HCT116 (cell line): Measurements from ENCODE around the gene LEAP2.

Experiments used
- CTCF ChIP-seq, 3 experiments: fragments of 200-600 bp in 1 of 3; sonication (generic) in 1 of 3; IDR thresholded peaks in 2 of 3; conservative IDR thresholded peaks in 1 of 3; 2 replicates each; pipeline ENCODE4 v1.5.1; 2012 to 2017; ENCODE audit warnings: low read depth in 2 of 3, low read length in 2 of 3, antibody characterized with exemption in 1 of 3, borderline replicate concordance in 1 of 3, control low read depth in 1 of 3, mild to moderate bottlenecking in 1 of 3, mixed read lengths in 1 of 3, mixed run types in 1 of 3, moderate library complexity in 1 of 3; ENCODE audit not compliant: insufficient read depth in 1 of 3
- POLR2AphosphoS5 ChIP-seq: IDR thresholded peaks from 2 replicates; pipeline ENCODE4 v1.6.1; 2011; ENCODE audit warnings: mild to moderate bottlenecking, low read depth, low read length, moderate library complexity
- REST ChIP-seq: IDR thresholded peaks from 2 replicates; pipeline ENCODE4 v1.6.1; 2012; ENCODE audit warnings: low read depth

DNA sequence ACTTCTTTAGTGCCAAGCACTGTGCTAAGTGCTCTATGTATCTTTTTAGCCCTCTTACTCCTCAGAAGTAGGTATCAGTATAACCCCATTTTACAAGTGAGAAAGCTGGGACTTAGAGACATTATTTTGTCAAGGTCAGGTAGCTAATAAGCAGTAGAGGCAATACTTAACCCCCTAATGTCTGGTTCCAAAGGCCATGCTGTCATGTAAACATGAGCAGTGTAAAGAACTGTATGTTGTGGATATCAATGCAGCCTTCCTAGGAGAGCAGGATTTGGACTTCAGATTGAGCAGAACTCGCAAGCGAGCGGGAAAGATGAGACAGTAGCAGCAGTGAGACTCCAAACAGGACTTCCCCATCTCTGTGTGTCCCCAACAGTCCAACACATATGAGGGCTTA, 39.4 kb upstream of the LEAP2 start:
- TF ChIP-seq REST (no peak), POLR2AphosphoS5 (no peak), CTCF (IDR thresholded peaks at IDR 0.05 in 2 of 3, conservative IDR thresholded peaks at IDR 0.05 in 1 of 3; ENCODE audit: borderline replicate concordance in 1 of 3, insufficient read depth in 1 of 3, low read depth in 2 of 3, low read length in 2 of 3) (no peak)
